Measurements from ENCODE around the gene LRCH4.

- TF ChIP-seq CTCF (IDR thresholded peaks at IDR 0.05) (no peak), POLR2A (IDR thresholded peaks at IDR 0.05) (no peak)
Observed at GRCh38 chr7:100584683-100585510, 1.0 kb downstream of the LRCH4 start.

Data from lower leg skin (tissue), 3 donors.